Hepatocyte (in vitro differentiated cells): ENCODE measurements around the gene SRD5A1. TPM values are rescaled to one million over a fixed set of nuclear protein-coding genes. Genes with fewer than 3 reads are reported as not detected.

Experiments
- DNase-seq: peaks from one replicate; pipeline ENCODE4 v3.0.0-alpha.2; 2016; ENCODE audit warnings: low spot score
- H2AFZ ChIP-seq: fragments of 200-600 bp; sonication (generic); 2 replicates; pipeline ENCODE4 v1.6.0; 2016; ENCODE audit warnings: antibody characterized with exemption, mild to moderate bottlenecking
- H3K27ac ChIP-seq: fragments of 200-600 bp; sonication (generic); 2 replicates; pipeline ENCODE4 v1.5.1; 2016; ENCODE audit warnings: mild to moderate bottlenecking
- H3K27me3 ChIP-seq: fragments of 200-600 bp; sonication (generic); 2 replicates; pipeline ENCODE4 v1.6.1; 2016
- H3K36me3 ChIP-seq: fragments of 200-600 bp; sonication (generic); replicated peaks from 2 replicates; pipeline ENCODE4 v1.5.1; 2016; ENCODE audit warnings: low read depth; ENCODE audit not compliant: insufficient read depth
- H3K4me1 ChIP-seq: fragments of 200-600 bp; sonication (generic); 2 replicates; pipeline ENCODE4 v1.5.1; 2016; ENCODE audit warnings: mild to moderate bottlenecking, moderate library complexity; ENCODE audit not compliant: insufficient read depth
- H3K4me2 ChIP-seq: fragments of 200-600 bp; sonication (generic); 2 replicates; pipeline ENCODE4 v1.6.0; 2016
- H3K4me3 ChIP-seq: fragments of 200-600 bp; sonication (generic); 2 replicates; pipeline ENCODE4 v1.5.1; 2016; ENCODE audit warnings: mild to moderate bottlenecking
- H3K79me2 ChIP-seq: fragments of 200-600 bp; sonication (generic); 2 replicates; pipeline ENCODE4 v1.6.0; 2017; ENCODE audit warnings: mild to moderate bottlenecking
- H3K9me2 ChIP-seq: fragments of 200-600 bp; sonication (generic); replicated peaks from 2 replicates; pipeline ENCODE4 v1.6.0; 2017; ENCODE audit warnings: mild to moderate bottlenecking; ENCODE audit not compliant: insufficient read depth
- H3K9me3 ChIP-seq: fragments of 200-600 bp; sonication (generic); 2 replicates; pipeline ENCODE4 v1.5.1; 2016; ENCODE audit warnings: low read depth, mild to moderate bottlenecking
- H4K20me1 ChIP-seq: fragments of 200-600 bp; sonication (generic); 2 replicates; pipeline ENCODE4 v1.6.0; 2016; ENCODE audit warnings: mild to moderate bottlenecking; ENCODE audit not compliant: insufficient read depth, poor library complexity, severe bottlenecking
- CTCF ChIP-seq: fragments of 200-600 bp; sonication (generic); IDR thresholded peaks from 2 replicates; pipeline ENCODE4 v1.5.1; 2016; ENCODE audit warnings: antibody characterized with exemption, mild to moderate bottlenecking; ENCODE audit not compliant: poor library complexity
- EZH2 ChIP-seq: fragments of 200-600 bp; sonication (generic); IDR thresholded peaks from 2 replicates; pipeline ENCODE4 v1.6.1; 2016; ENCODE audit warnings: antibody characterized with exemption, mild to moderate bottlenecking, borderline replicate concordance
- EZH2phosphoT487 ChIP-seq: fragments of 200-600 bp; sonication (generic); IDR thresholded peaks from one replicate; pipeline ENCODE4 v1.6.1; 2018; ENCODE audit warnings: antibody characterized with exemption, mild to moderate bottlenecking, low read depth, moderate library complexity; ENCODE audit not compliant: unreplicated experiment, severe bottlenecking
- WGBS: methylation state at CpG from one replicate; pipeline ENCODE4 v1.1.6; 2016; ENCODE audit warnings: low lambda C conversion rate; ENCODE audit errors: missing lambda C conversion rate; 5-methylcytosine and 5-hydroxymethylcytosine counted together
- polyA plus RNA-seq: library from polyadenylated mRNA; unstranded; fragments of >200 nt; fragmentation: Nextera tagmentation; extraction: Ambion mirVana; gene quantifications from 2 replicates; pipeline ENCODE4 v1.2.1, GENCODE V29; 2016
- total RNA-seq: library from RNA; depleted of rRNA; stranded (reverse); fragments of >200 nt; gene quantifications from 2 replicates; pipeline ENCODE4 v1.2.3, GENCODE V29; 2014

The SRD5A1 gene
- total and polyA plus RNA-seq, 2 experiments from 2014 or later, result 8.6 to 12.1 TPM

DNA sequence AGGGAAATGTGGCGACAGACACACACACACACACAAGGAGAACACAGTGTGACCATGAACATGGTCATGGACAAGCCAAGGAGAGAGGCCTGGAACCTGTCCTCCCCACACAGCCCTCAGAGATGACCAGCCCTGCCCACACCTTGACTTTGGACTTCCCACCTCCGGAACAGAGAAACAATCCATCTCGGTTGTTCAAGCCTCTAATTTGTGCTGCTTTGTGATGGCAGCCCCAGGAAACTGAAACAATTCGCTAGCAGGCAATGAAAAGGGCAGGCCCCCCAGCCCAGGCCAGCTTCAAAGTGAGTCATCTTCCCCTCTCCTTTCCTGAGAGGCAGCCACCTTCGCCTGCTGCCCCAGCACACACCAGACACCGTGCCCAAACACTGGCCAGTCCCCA lies 48.1 kb upstream of the SRD5A1 start:
- Histone ChIP-seq H3K4me2 (no peak overlapping the region), H4K20me1 (no peaks in the 10 kb centered on the region), H2AFZ (no peak overlapping the region), H3K9me2 (no peaks in the 10 kb centered on the region), H3K27ac (no peak overlapping the region), H3K36me3 (no peaks in the 10 kb centered on the region), H3K79me2 (no peaks in the 10 kb centered on the region), H3K9me3 (no peaks in the 10 kb centered on the region), H3K4me1 (no peaks in the 10 kb centered on the region), H3K27me3 (peaks cover 48% of the 10 kb centered on the region), H3K4me3 (no peak overlapping the region)
- TF ChIP-seq CTCF (no peak), EZH2 (no peak), EZH2phosphoT487 (no peak)
- WGBS, result 71% methylated on average over 6 of the region's 6 CpGs
- no peak for DNase-seq

DNA sequence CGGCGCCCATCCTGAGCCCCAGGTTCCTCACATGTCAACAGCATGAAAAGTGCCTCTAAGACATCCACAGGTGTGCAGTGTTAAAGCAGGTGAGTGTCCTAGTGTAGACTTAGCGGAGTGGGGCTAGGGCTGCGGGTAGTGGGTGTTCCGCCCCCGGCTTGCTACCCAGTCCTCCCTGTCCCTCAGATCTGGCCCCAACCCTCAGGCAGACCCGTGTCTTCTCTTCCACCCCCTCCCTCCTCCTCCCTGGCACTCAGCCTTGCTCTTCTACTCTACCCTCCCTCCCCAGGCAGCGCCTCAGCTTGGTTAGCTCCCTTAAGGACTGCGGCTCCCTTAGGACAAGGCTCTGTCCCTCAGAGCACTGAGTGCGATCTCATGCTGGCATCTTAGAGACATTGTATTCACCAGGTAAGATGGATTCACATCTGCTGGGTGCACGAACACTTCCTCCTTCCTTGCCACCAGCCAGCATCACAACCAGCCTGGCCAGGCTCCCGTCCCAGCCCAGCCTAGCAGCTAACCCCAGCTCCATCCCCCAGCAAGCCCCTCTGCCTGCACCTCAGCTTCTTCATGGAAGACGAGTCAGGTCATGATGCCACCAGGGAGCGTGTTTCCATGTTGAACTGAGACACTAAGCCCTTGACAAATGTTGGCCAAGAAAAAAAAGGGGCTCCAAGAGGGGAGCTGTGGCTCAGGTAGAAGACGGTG lies 47.1 kb upstream of the SRD5A1 start:
- no peak overlapping the region for H2AFZ ChIP-seq
- H3K4me1 ChIP-seq, result no peaks in the 10 kb centered on the region
- WGBS, result 83% methylated on average over 12 of the region's 15 CpGs
- H3K79me2 ChIP-seq, result no peaks in the 10 kb centered on the region
- H3K9me3 ChIP-seq, result no peaks in the 10 kb centered on the region
- H3K9me2 ChIP-seq, result no peaks in the 10 kb centered on the region
- no peak overlapping the region for H3K4me3 ChIP-seq
- H3K27ac ChIP-seq, result no peak overlapping the region
- peaks cover 38% of the 10 kb centered on the region for H3K27me3 ChIP-seq
- no peaks in the 10 kb centered on the region for H3K36me3 ChIP-seq
- no peaks in the 10 kb centered on the region for H4K20me1 ChIP-seq
- no peak for DNase-seq
- H3K4me2 ChIP-seq, result no peak overlapping the region
- no peak for TF ChIP-seq EZH2phosphoT487
- TF ChIP-seq CTCF, result no peak
- no peak for TF ChIP-seq EZH2

DNA sequence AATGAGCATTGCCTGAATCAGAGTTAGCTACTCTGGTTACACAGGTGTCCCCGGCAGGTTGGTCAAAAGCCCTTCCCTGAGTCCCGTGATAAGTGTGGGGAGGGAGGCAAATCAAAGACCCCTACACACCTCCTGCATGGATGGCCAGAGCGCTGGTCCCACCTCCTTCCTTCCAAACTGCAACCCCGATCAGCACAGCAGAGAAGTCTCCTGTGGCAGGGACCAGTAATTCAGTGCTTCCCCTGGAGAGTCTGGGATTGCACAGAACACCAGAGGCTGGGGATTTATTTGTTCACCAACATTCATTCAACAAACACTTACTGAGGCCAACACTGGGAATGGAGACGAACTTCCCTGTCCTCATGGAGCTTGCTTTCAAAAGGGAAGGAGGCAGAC lies 46.6 kb upstream of the SRD5A1 start:
- no peaks in the 10 kb centered on the region for H3K4me1 ChIP-seq
- H3K79me2 ChIP-seq, result no peaks in the 10 kb centered on the region
- no peak overlapping the region for H3K27ac ChIP-seq
- H3K9me3 ChIP-seq, result no peaks in the 10 kb centered on the region
- H3K9me2 ChIP-seq, result no peaks in the 10 kb centered on the region
- 82% methylated on average over 5 of the region's 5 CpGs for WGBS
- H3K4me3 ChIP-seq, result no peak overlapping the region
- H4K20me1 ChIP-seq, result no peaks in the 10 kb centered on the region
- DNase-seq, result no peak
- H3K27me3 ChIP-seq, result peaks cover 34% of the 10 kb centered on the region
- H3K4me2 ChIP-seq, result no peak overlapping the region
- H3K36me3 ChIP-seq, result no peaks in the 10 kb centered on the region
- no peak overlapping the region for H2AFZ ChIP-seq
- no peak for TF ChIP-seq EZH2

DNA sequence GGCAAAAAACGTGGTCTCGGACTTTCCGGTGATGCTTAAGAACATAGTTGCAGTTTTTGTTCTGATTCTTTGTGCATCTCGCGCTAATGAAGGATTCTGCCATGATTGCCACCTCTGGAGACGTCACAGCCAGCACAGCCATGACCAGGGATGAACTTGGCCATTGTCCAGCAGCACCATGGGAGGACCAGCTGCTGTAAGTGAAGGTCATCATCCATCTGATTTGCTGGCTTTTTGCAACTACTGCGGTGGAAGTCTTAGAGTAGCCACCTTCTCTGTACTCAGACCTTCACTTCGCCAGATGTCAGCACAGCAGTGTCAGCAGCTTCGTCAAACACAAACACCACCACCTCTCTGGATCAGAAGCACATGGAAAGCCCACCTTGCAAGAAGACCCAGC lies 46.1 kb upstream of the SRD5A1 start:
- Histone ChIP-seq H3K27ac (no peak overlapping the region), H3K4me1 (no peaks in the 10 kb centered on the region), H3K4me3 (no peak overlapping the region), H4K20me1 (no peaks in the 10 kb centered on the region), H3K9me2 (no peaks in the 10 kb centered on the region), H3K36me3 (no peaks in the 10 kb centered on the region), H2AFZ (no peak overlapping the region), H3K27me3 (peaks cover 33% of the 10 kb centered on the region), H3K79me2 (no peaks in the 10 kb centered on the region), H3K9me3 (no peaks in the 10 kb centered on the region), H3K4me2 (no peak overlapping the region)
- no peak for TF ChIP-seq EZH2
- no peak for TF ChIP-seq EZH2phosphoT487
- no peak for TF ChIP-seq CTCF
- no peak for DNase-seq
- 92% methylated on average over 9 of the region's 9 CpGs for WGBS
